Measurements from ENCODE around the gene VPS13D.
A peak's percentile ranks its signal among the peaks of the same experiment; 100 is the strongest.

Gene VPS13D

GRCh38 chr1:12184008-12184681 lies 45.7 kb upstream of the VPS13D start:
- no peak for TF ChIP-seq ZNF274 (IDR thresholded peaks at IDR 0.05; ENCODE audit: low read depth, low read length)
- no peak for TF ChIP-seq SUZ12 (IDR thresholded peaks at IDR 0.05; ENCODE audit: extremely low read depth, insufficient read depth, insufficient read length)
- no peak for TF ChIP-seq YY1 (IDR thresholded peaks at IDR 0.05; ENCODE audit: insufficient read depth, insufficient read length)
- Histone ChIP-seq H3K9me3 (ENCODE audit: insufficient read depth, low read length) (peaks cover 20% of the 10 kb centered on the region; the same call in 1 of the 2 replicates), H3K27me3 (ENCODE audit: insufficient read depth, insufficient read length) (no peaks in the 10 kb centered on the region), H3K9ac (ENCODE audit: insufficient read length, low read depth) (peak overlapping the region; percentile 29), H3K4me3 (ENCODE audit: insufficient read length, low read depth) (no peak overlapping the region), H3K4me1 (ENCODE audit: insufficient read depth, insufficient read length) (peaks cover 36% of the 10 kb centered on the region), H3K36me3 (ENCODE audit: insufficient read depth, insufficient read length, low read length) (no peaks in the 10 kb centered on the region)
- DNase-seq (ENCODE audit: low read depth, low spot score): no peak

GRCh38 chr1:12185036-12185917 lies 44.6 kb upstream of the VPS13D start:
- no peak for DNase-seq (ENCODE audit: low read depth, low spot score)
- Histone ChIP-seq H3K36me3 (ENCODE audit: insufficient read depth, insufficient read length, low read length) (no peaks in the 10 kb centered on the region), H3K4me1 (ENCODE audit: insufficient read depth, insufficient read length) (peaks cover 32% of the 10 kb centered on the region), H3K27me3 (ENCODE audit: insufficient read depth, insufficient read length) (no peaks in the 10 kb centered on the region), H3K9ac (ENCODE audit: insufficient read length, low read depth) (peak overlapping the region; percentile 29), H3K4me3 (ENCODE audit: insufficient read length, low read depth) (no peak overlapping the region), H3K9me3 (ENCODE audit: insufficient read depth, low read length) (peaks cover 20% of the 10 kb centered on the region; the same call in 1 of the 2 replicates)
- TF ChIP-seq ZNF274 (IDR thresholded peaks at IDR 0.05; ENCODE audit: low read depth, low read length): no peak
- no peak for TF ChIP-seq YY1 (IDR thresholded peaks at IDR 0.05; ENCODE audit: insufficient read depth, insufficient read length)
- TF ChIP-seq SUZ12 (IDR thresholded peaks at IDR 0.05; ENCODE audit: extremely low read depth, insufficient read depth, insufficient read length): no peak

DNA sequence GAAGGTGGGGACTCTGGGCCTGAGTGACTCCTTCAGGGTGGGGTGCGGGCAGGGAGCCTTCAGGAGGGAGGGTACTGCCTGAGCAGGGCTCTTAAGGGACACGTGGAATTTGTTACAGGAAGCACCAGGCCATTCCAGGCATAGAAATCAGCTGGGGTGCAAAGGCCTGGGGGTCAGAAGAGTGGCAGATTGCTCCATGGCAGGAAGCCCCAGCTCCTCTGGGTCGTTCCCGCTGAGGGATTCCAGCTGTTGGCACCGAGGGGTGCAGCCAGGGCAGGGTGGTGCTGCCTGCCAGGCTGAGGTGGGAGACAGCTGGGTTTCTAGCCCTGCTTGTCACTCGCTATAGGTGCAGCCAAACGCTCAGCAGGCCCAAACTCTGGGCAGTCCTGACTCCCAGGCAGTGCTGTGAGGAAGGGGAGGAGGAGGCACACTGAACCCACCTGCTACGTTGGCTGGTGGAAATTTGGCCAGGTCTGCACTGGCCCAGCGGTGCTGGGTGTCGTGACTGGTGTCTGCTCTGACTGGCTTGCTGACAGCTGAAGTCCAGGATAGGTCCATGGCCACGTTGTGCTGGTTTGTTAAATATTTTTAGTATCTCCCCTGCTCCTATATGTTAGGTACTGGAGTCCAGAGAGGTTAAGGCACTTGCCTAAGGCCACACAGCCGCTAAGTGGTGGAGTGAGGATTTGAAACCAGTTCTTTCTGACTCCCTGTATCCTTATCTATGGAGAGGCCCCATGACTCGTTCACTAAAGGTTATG lies 43.7 kb upstream of the VPS13D start:
- peaks cover 20% of the 10 kb centered on the region; the same call in 1 of the 2 replicates for H3K9me3 ChIP-seq (ENCODE audit: insufficient read depth, low read length)
- H3K36me3 ChIP-seq (ENCODE audit: insufficient read depth, insufficient read length, low read length): no peaks in the 10 kb centered on the region
- no peak for TF ChIP-seq SUZ12 (IDR thresholded peaks at IDR 0.05; ENCODE audit: extremely low read depth, insufficient read depth, insufficient read length)
- no peak for TF ChIP-seq ZNF274 (IDR thresholded peaks at IDR 0.05; ENCODE audit: low read depth, low read length)
- TF ChIP-seq YY1 (IDR thresholded peaks at IDR 0.05; ENCODE audit: insufficient read depth, insufficient read length): no peak
- H3K4me3 ChIP-seq (ENCODE audit: insufficient read length, low read depth): no peak overlapping the region
- peak overlapping the region; percentile 4 for H3K9ac ChIP-seq (ENCODE audit: insufficient read length, low read depth)
- peaks cover 32% of the 10 kb centered on the region for H3K4me1 ChIP-seq (ENCODE audit: insufficient read depth, insufficient read length)
- no peaks in the 10 kb centered on the region for H3K27me3 ChIP-seq (ENCODE audit: insufficient read depth, insufficient read length)
- DNase-seq (ENCODE audit: low read depth, low spot score): no peak

- TF ChIP-seq SUZ12 (IDR thresholded peaks at IDR 0.05; ENCODE audit: extremely low read depth, insufficient read depth, insufficient read length): no peak
- TF ChIP-seq ZNF274 (IDR thresholded peaks at IDR 0.05; ENCODE audit: low read depth, low read length): no peak
- TF ChIP-seq YY1 (IDR thresholded peaks at IDR 0.05; ENCODE audit: insufficient read depth, insufficient read length): no peak
- H3K4me3 ChIP-seq (ENCODE audit: insufficient read length, low read depth): no peak overlapping the region
- H3K9ac ChIP-seq (ENCODE audit: insufficient read length, low read depth): no peak overlapping the region
- H3K36me3 ChIP-seq (ENCODE audit: insufficient read depth, insufficient read length, low read length): no peaks in the 10 kb centered on the region
- peaks cover 20% of the 10 kb centered on the region; the same call in 1 of the 2 replicates for H3K9me3 ChIP-seq (ENCODE audit: insufficient read depth, low read length)
- H3K4me1 ChIP-seq (ENCODE audit: insufficient read depth, insufficient read length): peaks cover 32% of the 10 kb centered on the region
- no peak for DNase-seq (ENCODE audit: low read depth, low spot score)
- H3K27me3 ChIP-seq (ENCODE audit: insufficient read depth, insufficient read length): no peaks in the 10 kb centered on the region
Measured at GRCh38 chr1:12186679-12186985, 43.2 kb upstream of the VPS13D start.

DNA sequence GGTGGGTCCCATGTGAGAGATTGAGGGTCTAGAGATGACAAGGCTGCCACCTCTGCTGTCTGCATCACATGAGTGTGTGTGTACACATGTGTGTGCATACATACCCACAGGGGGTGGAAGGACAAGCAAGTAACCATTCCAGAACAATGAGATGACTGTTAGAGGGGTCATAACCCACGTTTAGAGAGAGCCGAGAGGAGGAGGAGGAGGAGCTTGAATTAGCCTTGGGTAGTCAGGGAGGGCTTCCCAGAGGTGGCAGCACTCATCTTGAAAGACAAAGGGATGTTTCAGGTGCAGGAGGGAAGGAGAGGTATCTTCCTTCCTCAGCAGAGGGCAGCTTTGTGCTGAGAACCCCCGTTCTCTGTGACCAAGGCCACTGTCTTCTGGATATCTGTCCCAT lies 41.7 kb upstream of the VPS13D start:
- no peak overlapping the region for H3K9ac ChIP-seq (ENCODE audit: insufficient read length, low read depth)
- H3K9me3 ChIP-seq (ENCODE audit: insufficient read depth, low read length): peaks cover 20% of the 10 kb centered on the region; the same call in 1 of the 2 replicates
- no peaks in the 10 kb centered on the region for H3K27me3 ChIP-seq (ENCODE audit: insufficient read depth, insufficient read length)
- no peak for DNase-seq (ENCODE audit: low read depth, low spot score)
- peaks cover 29% of the 10 kb centered on the region for H3K4me1 ChIP-seq (ENCODE audit: insufficient read depth, insufficient read length)
- no peaks in the 10 kb centered on the region for H3K36me3 ChIP-seq (ENCODE audit: insufficient read depth, insufficient read length, low read length)
- no peak overlapping the region for H3K4me3 ChIP-seq (ENCODE audit: insufficient read length, low read depth)
- TF ChIP-seq YY1 (IDR thresholded peaks at IDR 0.05; ENCODE audit: insufficient read depth, insufficient read length): no peak
- TF ChIP-seq ZNF274 (IDR thresholded peaks at IDR 0.05; ENCODE audit: low read depth, low read length): no peak
- no peak for TF ChIP-seq SUZ12 (IDR thresholded peaks at IDR 0.05; ENCODE audit: extremely low read depth, insufficient read depth, insufficient read length)

DNA sequence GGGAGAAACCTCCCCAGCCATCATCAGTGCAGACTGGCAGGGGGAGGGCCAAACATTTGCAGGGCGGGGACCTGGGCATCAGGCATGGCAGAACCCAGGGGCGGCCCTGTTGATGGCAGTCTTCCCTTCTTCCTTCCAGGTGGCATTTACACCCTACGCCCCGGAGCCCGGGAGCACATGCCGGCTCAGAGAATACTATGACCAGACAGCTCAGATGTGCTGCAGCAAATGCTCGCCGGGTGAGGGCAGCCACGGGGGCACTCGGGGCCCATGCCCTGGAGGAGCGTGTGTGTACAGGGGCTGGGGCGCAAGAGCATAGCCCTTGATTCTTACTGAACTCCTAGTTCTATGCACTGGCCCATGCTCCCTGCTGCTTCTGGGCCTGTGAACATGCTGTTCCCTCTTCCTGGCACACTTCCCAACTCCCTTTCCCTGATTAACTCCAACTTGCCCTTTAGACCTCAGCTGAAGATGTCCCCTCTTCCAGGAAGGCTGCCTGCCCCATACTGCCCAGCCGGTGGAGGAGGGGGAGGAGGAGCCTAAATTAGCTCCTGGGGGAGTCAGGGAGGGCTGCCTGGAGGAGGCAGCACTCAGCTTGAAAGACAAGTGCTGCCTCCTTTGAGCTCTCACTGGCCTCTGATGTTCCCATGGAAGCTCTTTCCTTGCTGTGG lies 41.0 kb upstream of the VPS13D start:
- no peak for TF ChIP-seq YY1 (IDR thresholded peaks at IDR 0.05; ENCODE audit: insufficient read depth, insufficient read length)
- no peak for TF ChIP-seq ZNF274 (IDR thresholded peaks at IDR 0.05; ENCODE audit: low read depth, low read length)
- no peak for TF ChIP-seq SUZ12 (IDR thresholded peaks at IDR 0.05; ENCODE audit: extremely low read depth, insufficient read depth, insufficient read length)
- DNase-seq (ENCODE audit: low read depth, low spot score): no peak
- Histone ChIP-seq H3K9me3 (ENCODE audit: insufficient read depth, low read length) (peaks cover 20% of the 10 kb centered on the region; the same call in 1 of the 2 replicates), H3K9ac (ENCODE audit: insufficient read length, low read depth) (no peak overlapping the region), H3K4me3 (ENCODE audit: insufficient read length, low read depth) (no peak overlapping the region), H3K27me3 (ENCODE audit: insufficient read depth, insufficient read length) (no peaks in the 10 kb centered on the region), H3K4me1 (ENCODE audit: insufficient read depth, insufficient read length) (peaks cover 29% of the 10 kb centered on the region), H3K36me3 (ENCODE audit: insufficient read depth, insufficient read length, low read length) (no peaks in the 10 kb centered on the region)

Measured in NT2/D1 (cell line).